ENCODE data around the gene CAP1.
A peak's percentile ranks its signal among the peaks of the same experiment; 100 is the strongest.
"Not testable (repeated sequence)": the region's sequence is repeated elsewhere in the genome, so short reads cannot be mapped to it uniquely, and the experiment has no call there.

Gene CAP1

GRCh38 chr1:40003156-40004093 is 37.1 kb upstream of the CAP1 start:
- Histone ChIP-seq H4K20me1 (ENCODE audit: insufficient read depth, low read length) (no peaks in the 10 kb centered on the region), H3K9me2 (replicated peaks; ENCODE audit: insufficient read depth, low read length) (no peaks in the 10 kb centered on the region), H3K9me3 (replicated peaks; ENCODE audit: insufficient read depth, low read length) (no peaks in the 10 kb centered on the region), H3K4me3 (ENCODE audit: low read length) (peak overlapping the region; percentile 49), H3F3A (ENCODE audit: insufficient read depth, low read length) (peaks cover 23% of the 10 kb centered on the region), H3K4me1 (ENCODE audit: low read length) (peaks cover 42% of the 10 kb centered on the region), H3K27me3 (replicated peaks; ENCODE audit: insufficient read depth, low read length) (no peaks in the 10 kb centered on the region), H3K36me3 (replicated peaks; ENCODE audit: insufficient read depth, low read length) (no peaks in the 10 kb centered on the region), H3K4me2 (ENCODE audit: low read depth, low read length) (peak overlapping the region; percentile 84), H3K9ac (ENCODE audit: low read length) (peak overlapping the region; percentile 48), H3K79me2 (ENCODE audit: low read length) (no peaks in the 10 kb centered on the region), H3K27ac (ENCODE audit: low read length) (peak overlapping the region; percentile 95), H2AFZ (ENCODE audit: low read length) (peak overlapping the region; percentile 51; the same call in 1 of the 2 replicates)
- DNase-seq: peak; percentile 70
- no peak for TF ChIP-seq EZH2 (optimal IDR thresholded peaks at IDR 0.05; ENCODE audit: low read depth, low read length)
- no peak for TF ChIP-seq EZH2phosphoT487 (IDR thresholded peaks at IDR 0.05; ENCODE audit: low read length)
- no peak for TF ChIP-seq CTCF (IDR thresholded peaks at IDR 0.05; ENCODE audit: low read length)

- Histone ChIP-seq H3K36me3 (replicated peaks; ENCODE audit: insufficient read depth, low read length) (no peaks in the 10 kb centered on the region), H3K4me2 (ENCODE audit: low read depth, low read length) (no peak overlapping the region), H3K27me3 (replicated peaks; ENCODE audit: insufficient read depth, low read length) (no peaks in the 10 kb centered on the region), H3K4me3 (ENCODE audit: low read length) (no peak overlapping the region), H3K27ac (ENCODE audit: low read length) (no peak overlapping the region), H3F3A (ENCODE audit: insufficient read depth, low read length) (peaks cover 23% of the 10 kb centered on the region), H3K4me1 (ENCODE audit: low read length) (peaks cover 42% of the 10 kb centered on the region), H3K9me3 (replicated peaks; ENCODE audit: insufficient read depth, low read length) (no peaks in the 10 kb centered on the region), H3K9ac (ENCODE audit: low read length) (no peak overlapping the region), H3K9me2 (replicated peaks; ENCODE audit: insufficient read depth, low read length) (no peaks in the 10 kb centered on the region), H4K20me1 (ENCODE audit: insufficient read depth, low read length) (no peaks in the 10 kb centered on the region), H2AFZ (ENCODE audit: low read length) (no peak overlapping the region), H3K79me2 (ENCODE audit: low read length) (no peaks in the 10 kb centered on the region)
- DNase-seq: no peak
- TF ChIP-seq EZH2phosphoT487 (IDR thresholded peaks at IDR 0.05; ENCODE audit: low read length) (no peak), CTCF (IDR thresholded peaks at IDR 0.05; ENCODE audit: low read length) (no peak), EZH2 (optimal IDR thresholded peaks at IDR 0.05; ENCODE audit: low read depth, low read length) (no peak)
Measured at GRCh38 chr1:40004857-40005256, 35.7 kb upstream of the CAP1 start.

GRCh38 chr1:40007481-40008034 is 33.0 kb upstream of the CAP1 start:
- H3K4me2 ChIP-seq (ENCODE audit: low read depth, low read length); H3K79me2 ChIP-seq (ENCODE audit: low read length); H4K20me1 ChIP-seq (ENCODE audit: insufficient read depth, low read length); H3K4me3 ChIP-seq (ENCODE audit: low read length); H3K9me3 ChIP-seq (replicated peaks; ENCODE audit: insufficient read depth, low read length); H2AFZ ChIP-seq (ENCODE audit: low read length); H3K27ac ChIP-seq (ENCODE audit: low read length); H3K9me2 ChIP-seq (replicated peaks; ENCODE audit: insufficient read depth, low read length); DNase-seq; H3K9ac ChIP-seq (ENCODE audit: low read length); H3K27me3 ChIP-seq (replicated peaks; ENCODE audit: insufficient read depth, low read length); H3K36me3 ChIP-seq (replicated peaks; ENCODE audit: insufficient read depth, low read length): not testable (repeated sequence)
- Histone ChIP-seq H3F3A (ENCODE audit: insufficient read depth, low read length) (peaks cover 18% of the 10 kb centered on the region), H3K4me1 (ENCODE audit: low read length) (peaks cover 29% of the 10 kb centered on the region)

GRCh38 chr1:40011198-40011597 is 29.3 kb upstream of the CAP1 start:
- Histone ChIP-seq H3K9me3 (replicated peaks; ENCODE audit: insufficient read depth, low read length) (no peaks in the 10 kb centered on the region), H3K79me2 (ENCODE audit: low read length) (no peaks in the 10 kb centered on the region), H4K20me1 (ENCODE audit: insufficient read depth, low read length) (no peaks in the 10 kb centered on the region), H3F3A (ENCODE audit: insufficient read depth, low read length) (no peaks in the 10 kb centered on the region), H3K27me3 (replicated peaks; ENCODE audit: insufficient read depth, low read length) (no peaks in the 10 kb centered on the region), H3K9me2 (replicated peaks; ENCODE audit: insufficient read depth, low read length) (no peaks in the 10 kb centered on the region), H3K4me1 (ENCODE audit: low read length) (no peaks in the 10 kb centered on the region), H3K9ac (ENCODE audit: low read length) (no peak overlapping the region), H3K4me2 (ENCODE audit: low read depth, low read length) (no peak overlapping the region), H3K4me3 (ENCODE audit: low read length) (no peak overlapping the region), H2AFZ (ENCODE audit: low read length) (no peak overlapping the region), H3K27ac (ENCODE audit: low read length) (no peak overlapping the region), H3K36me3 (replicated peaks; ENCODE audit: insufficient read depth, low read length) (no peaks in the 10 kb centered on the region)
- DNase-seq: no peak
- TF ChIP-seq EZH2phosphoT487 (IDR thresholded peaks at IDR 0.05; ENCODE audit: low read length) (no peak), EZH2 (optimal IDR thresholded peaks at IDR 0.05; ENCODE audit: low read depth, low read length) (no peak), CTCF (IDR thresholded peaks at IDR 0.05; ENCODE audit: low read length) (no peak)
